Muscle layer of duodenum (tissue), 2 donors: ENCODE measurements around the gene EEIG1.

ENCODE experiments used
- H3K27ac ChIP-seq: one replicate; pipeline ENCODE4 v1.7.0; 2013; ENCODE audit warnings: mild to moderate bottlenecking, low read length
- H3K27me3 ChIP-seq: one replicate; pipeline ENCODE4 v1.7.0; 2013; ENCODE audit warnings: low read depth, mild to moderate bottlenecking, control low read depth, low read length
- H3K36me3 ChIP-seq, 2 donors: one replicate each; pipeline ENCODE4 v1.7.0; 2013; ENCODE audit warnings: low read length in 2 of 2, control low read depth in 1 of 2, mild to moderate bottlenecking in 1 of 2; ENCODE audit not compliant: insufficient read depth in 2 of 2, control insufficient read depth in 1 of 2
- H3K4me1 ChIP-seq, 2 donors: one replicate each; pipeline ENCODE4 v1.7.0; 2013; ENCODE audit warnings: low read length in 2 of 2, mild to moderate bottlenecking in 2 of 2, control low read depth in 1 of 2, moderate library complexity in 1 of 2; ENCODE audit not compliant: insufficient read depth in 2 of 2, control insufficient read depth in 1 of 2
- H3K4me3 ChIP-seq, 2 donors: one replicate each; pipeline ENCODE4 v1.7.0; 2013; ENCODE audit warnings: low read length in 2 of 2, low read depth in 1 of 2, mild to moderate bottlenecking in 1 of 2
- H3K9me3 ChIP-seq, 2 donors: one replicate each; pipeline ENCODE4 v1.7.0; 2013; ENCODE audit warnings: low read length in 2 of 2, control low read depth in 1 of 2, mild to moderate bottlenecking in 1 of 2; ENCODE audit not compliant: control insufficient read depth in 1 of 2
- donor health status: healthy.

Gene EEIG1

DNA sequence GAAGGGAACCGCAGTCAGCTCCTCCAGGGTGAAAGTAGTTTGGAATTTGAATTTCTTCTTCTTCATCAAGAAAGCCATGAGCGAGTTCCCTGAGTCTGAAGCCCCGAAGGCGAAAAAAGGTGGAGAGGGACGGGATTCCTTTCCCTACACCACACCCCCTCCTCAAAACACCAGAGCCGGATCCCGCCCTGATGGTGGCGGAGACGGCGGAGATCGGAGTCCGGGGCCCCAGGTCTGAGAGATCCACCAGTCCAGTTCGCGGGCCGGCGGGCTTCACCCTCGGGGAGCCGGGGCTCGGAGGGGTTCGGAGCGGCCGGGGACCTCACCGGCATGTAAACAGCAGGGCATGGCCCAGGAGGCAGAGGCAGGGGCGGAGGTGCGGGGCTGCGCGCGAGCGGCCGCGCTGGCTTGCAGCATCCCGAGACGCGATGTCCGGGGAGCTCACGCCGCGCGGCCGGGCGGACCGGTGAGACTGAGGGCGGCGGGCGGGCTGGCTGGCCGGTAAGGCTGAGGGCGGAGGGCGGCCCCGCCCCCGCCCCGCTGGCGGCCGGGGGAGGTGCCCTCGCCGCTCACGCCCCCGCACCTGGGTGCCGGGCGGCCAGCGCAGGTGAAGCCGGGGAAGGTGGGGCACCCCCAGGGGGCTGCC lies 606 bp downstream of the EEIG1 start:
- H3K36me3 ChIP-seq = no peaks in the 10 kb centered on the region
- no peaks in the 10 kb centered on the region for H3K27me3 ChIP-seq
- H3K4me3 ChIP-seq = peak overlapping the region; percentile 71 to 95
- H3K4me1 ChIP-seq = peaks cover 18 to 55% of the 10 kb centered on the region in 2 donors
- peak overlapping the region; percentile 72 for H3K27ac ChIP-seq
- H3K9me3 ChIP-seq = no peaks in the 10 kb centered on the region

DNA sequence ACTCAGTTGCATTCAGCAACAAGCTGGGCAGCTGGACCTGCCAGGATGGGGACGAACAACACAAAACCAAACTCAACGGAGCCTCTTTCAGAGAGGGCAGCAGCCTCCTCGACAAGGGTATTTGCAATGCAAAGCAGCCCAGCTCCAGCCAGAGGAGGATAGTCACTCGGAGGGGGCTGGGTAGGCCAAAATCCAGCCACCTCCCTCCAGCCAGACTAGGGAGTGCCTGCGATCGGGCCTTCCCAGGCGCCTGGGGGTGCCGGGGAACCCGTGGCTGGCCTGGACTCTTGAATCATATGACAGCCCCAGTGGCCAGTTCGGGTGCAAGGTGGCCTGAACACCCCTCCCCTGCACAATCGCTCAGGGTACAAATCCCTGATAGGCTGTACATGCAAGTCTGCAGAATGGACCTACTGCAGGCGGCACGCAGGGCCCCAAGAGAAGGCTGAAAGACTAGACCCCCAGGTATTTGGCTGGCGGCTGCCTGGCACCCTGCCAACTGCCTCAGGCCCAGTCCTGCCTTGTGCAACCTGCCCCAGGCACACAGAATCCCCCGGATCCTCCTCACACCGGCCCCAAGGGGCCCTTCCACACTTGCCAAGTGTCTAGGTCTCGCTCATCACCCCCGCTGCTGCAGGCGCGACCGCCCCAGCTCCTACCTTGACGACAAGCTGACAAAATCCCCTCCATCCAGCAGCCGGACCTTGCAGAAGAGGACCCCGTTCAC lies 1.3 kb downstream of the EEIG1 start:
- Histone ChIP-seq H3K4me3 (peak overlapping the region; percentile 71 to 95), H3K4me1 (peaks cover 19 to 62% of the 10 kb centered on the region in 2 donors), H3K27me3 (no peaks in the 10 kb centered on the region), H3K36me3 (no peaks in the 10 kb centered on the region), H3K9me3 (no peaks in the 10 kb centered on the region), H3K27ac (peak overlapping the region; percentile 72)

DNA sequence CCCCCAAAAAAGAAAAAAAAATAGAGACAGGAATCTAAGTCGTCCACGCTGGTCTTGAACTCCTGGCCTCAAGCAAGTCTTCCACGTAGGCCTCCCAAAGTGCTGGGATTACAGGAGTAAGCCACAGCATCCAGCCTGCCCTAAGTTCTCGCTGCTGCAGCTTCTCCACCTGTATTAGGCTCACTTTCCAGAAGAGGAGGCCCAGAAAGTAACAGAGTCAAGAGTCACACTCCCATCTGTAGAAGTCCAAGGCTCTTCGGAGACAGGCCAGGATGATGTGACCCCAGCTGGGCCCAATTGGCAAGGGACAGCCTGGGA lies 1.8 kb downstream of the EEIG1 start:
- Histone ChIP-seq H3K4me1 (peaks cover 25 to 67% of the 10 kb centered on the region in 2 donors), H3K9me3 (no peaks in the 10 kb centered on the region)

DNA sequence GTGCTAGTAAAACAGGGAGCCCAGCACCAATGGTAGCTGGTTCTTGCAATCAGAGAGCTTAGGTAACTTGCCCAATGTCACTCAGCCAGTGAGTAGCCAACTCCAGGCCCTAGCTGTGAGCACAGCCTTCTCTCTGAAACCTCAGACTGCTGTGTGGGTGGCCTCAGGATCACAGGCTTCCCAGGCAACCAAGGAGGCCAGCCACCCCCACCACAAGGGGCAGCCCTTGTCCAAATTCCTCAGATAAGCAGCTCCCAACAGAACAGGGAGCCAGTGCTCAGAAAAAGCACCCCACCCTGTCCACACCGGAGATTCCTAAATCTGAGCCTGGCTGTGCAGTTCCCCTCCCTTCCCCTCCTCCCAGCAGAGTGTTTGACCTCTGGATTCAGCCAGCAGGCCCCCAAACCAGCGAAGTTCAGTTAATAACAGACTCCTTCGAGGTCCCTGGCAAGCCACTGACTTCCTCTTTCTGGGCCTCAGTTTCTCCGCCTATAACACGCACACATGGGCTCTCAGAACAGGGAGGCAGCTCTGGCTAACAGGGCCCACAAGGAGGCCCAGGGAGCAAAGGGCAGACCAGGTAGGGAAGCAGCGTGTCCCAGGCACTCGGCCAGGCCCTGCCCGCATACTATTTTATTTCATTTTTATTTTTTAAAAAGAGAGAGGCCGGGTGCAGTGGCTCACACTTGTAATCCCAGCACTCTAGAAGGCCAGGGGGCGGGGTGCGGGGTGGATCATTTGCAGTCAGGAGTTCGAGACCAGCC lies 2.7 kb downstream of the EEIG1 start:
- H3K4me1 ChIP-seq = peaks cover 34 to 76% of the 10 kb centered on the region in 2 donors
- H3K9me3 ChIP-seq = no peaks in the 10 kb centered on the region
- peak overlapping the region; percentile 89 for H3K27ac ChIP-seq
- peak overlapping the region; percentile 72 to 95 for H3K4me3 ChIP-seq
- H3K36me3 ChIP-seq = no peaks in the 10 kb centered on the region
- no peaks in the 10 kb centered on the region for H3K27me3 ChIP-seq

More for the DNA sequence above, 1.8 kb downstream of the EEIG1 start:
- Histone ChIP-seq H3K27me3 (no peaks in the 10 kb centered on the region), H3K4me3 (peak overlapping the region; percentile 71 to 95), H3K36me3 (no peaks in the 10 kb centered on the region), H3K27ac (peak overlapping the region; percentile 72)

DNA sequence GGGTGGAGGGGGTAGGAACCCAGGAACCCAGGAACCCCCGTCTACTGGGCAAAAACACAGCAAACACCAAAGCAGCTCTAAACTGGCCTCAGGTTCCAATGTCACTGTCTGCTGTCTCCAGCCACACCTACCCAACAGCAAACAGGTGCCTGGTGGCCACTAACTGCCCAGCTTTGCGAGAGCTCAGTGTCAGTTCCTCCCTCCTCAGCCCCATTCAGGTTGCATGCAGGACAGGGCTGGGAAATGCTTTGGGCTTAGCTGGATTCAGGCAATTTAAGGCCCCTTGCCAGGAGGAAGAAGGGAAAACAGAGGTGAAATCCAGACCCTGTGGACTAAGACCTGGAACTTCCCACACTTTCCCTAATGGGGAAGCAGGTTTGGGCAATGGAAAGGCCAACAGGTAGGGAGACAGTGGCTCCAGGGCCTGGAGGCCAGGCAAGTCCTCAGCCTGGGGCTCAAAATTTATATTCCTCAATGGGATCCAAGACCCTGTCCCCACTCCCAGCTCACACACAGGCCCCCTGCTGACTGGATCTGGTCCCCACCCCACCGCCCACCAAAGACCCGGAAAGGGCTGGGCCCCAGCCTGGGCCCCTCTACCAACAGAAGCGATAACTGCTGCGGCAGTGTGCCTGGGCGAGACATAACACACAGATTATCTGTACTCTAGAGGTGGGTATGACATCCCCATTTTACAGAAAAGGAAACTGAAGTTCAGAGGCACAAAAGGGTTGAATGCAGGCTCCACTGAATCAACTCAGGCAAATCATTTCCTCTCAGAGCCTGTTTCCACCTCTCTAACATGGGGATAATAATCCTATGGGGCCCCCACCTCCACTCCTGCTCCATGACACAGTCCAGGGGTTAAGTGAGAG lies 3.5 kb downstream of the EEIG1 start:
- Histone ChIP-seq H3K36me3 (no peaks in the 10 kb centered on the region), H3K4me3 (peak overlapping the region; percentile 72 to 95), H3K27me3 (no peaks in the 10 kb centered on the region), H3K4me1 (peaks cover 42 to 84% of the 10 kb centered on the region in 2 donors), H3K27ac (peak overlapping the region; percentile 89), H3K9me3 (no peaks in the 10 kb centered on the region)

GRCh38 chr9:127976498-127976897 lies 4.3 kb downstream of the EEIG1 start:
- H3K4me3 ChIP-seq = peak overlapping the region; percentile 72 to 95
- no peaks in the 10 kb centered on the region for H3K27me3 ChIP-seq
- H3K36me3 ChIP-seq = no peaks in the 10 kb centered on the region
- peaks cover 46 to 88% of the 10 kb centered on the region in 2 donors for H3K4me1 ChIP-seq
- peak overlapping the region; percentile 89 for H3K27ac ChIP-seq
- no peaks in the 10 kb centered on the region for H3K9me3 ChIP-seq

- H3K9me3 ChIP-seq = no peaks in the 10 kb centered on the region
- H3K27me3 ChIP-seq = no peaks in the 10 kb centered on the region
- H3K4me3 ChIP-seq = peak overlapping the region; percentile 72 to 95
- peaks cover 50 to 90% of the 10 kb centered on the region in 2 donors for H3K4me1 ChIP-seq
- H3K36me3 ChIP-seq = no peaks in the 10 kb centered on the region
- peak overlapping the region; percentile 89 for H3K27ac ChIP-seq
These were observed 5.1 kb downstream of the EEIG1 start for GRCh38 chr9:127975376-127976315.

GRCh38 chr9:127974769-127975261 lies 6.0 kb downstream of the EEIG1 start:
- Histone ChIP-seq H3K4me1 (peaks cover 50 to 96% of the 10 kb centered on the region in 2 donors), H3K4me3 (peak overlapping the region; percentile 27 to 72), H3K27ac (peak overlapping the region; percentile 89), H3K27me3 (no peaks in the 10 kb centered on the region), H3K9me3 (no peaks in the 10 kb centered on the region), H3K36me3 (no peaks in the 10 kb centered on the region)

DNA sequence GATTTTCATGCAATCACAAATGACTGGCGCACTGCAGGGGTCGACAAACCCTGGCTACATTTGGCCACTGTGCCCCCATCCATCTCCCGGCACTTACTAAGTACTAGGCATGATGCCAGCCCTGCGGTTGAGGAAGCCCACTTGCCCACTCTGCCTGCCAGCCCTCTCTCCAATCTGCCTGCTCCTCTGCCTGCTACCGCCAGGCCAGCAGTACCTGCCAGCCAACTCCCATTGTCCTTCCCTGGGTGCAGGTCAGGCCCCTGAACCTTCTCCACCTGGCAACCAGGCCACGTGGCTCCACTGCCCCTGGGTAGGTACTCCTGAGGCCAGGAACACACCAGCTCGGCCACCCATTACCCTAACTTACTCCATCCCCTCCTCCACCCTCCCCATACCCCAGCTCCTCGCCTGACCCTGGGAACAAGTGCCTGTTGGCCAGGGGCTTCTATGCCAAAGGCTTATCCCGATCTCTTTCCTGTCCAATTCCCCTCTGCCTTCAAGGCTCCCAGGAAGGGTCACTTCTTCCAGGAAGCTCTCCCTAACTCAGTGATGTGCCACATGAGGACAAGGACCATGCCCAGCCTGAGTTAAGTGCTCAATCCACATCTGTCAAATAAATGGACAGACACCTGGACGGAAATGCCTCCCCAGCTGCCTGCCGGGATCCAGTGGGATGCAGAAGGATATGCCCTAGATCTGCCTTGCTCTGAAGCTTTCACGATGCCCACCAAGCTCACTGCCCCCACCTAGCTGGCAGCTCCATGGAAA lies 6.6 kb downstream of the EEIG1 start:
- Histone ChIP-seq H3K4me3 (peak overlapping the region; percentile 11 to 27), H3K27me3 (no peaks in the 10 kb centered on the region), H3K27ac (peak overlapping the region; percentile 72), H3K9me3 (no peaks in the 10 kb centered on the region), H3K36me3 (no peaks in the 10 kb centered on the region), H3K4me1 (peaks cover 56 to 96% of the 10 kb centered on the region in 2 donors)
